SU-DHL-6 (cell line): ENCODE results near the gene NOP53.
A peak's percentile ranks its signal among the peaks of the same experiment; 100 is the strongest.

Source experiments
- H2AFZ ChIP-seq: fragments of 200-600 bp; sonication (generic); 2 replicates; pipeline ENCODE4 v1.6.1; 2014; ENCODE audit warnings: low read depth, mild to moderate bottlenecking, moderate library complexity, mixed read lengths, antibody characterized with exemption, low read length; ENCODE audit not compliant: severe bottlenecking
- H3F3A ChIP-seq: fragments of 200-600 bp; shearing (Covaris generic); 2 replicates; pipeline ENCODE4 v1.6.0; 2016; ENCODE audit warnings: antibody characterized with exemption, mild to moderate bottlenecking; ENCODE audit not compliant: insufficient read depth
- H3K27ac ChIP-seq: fragments of 200-600 bp; sonication (generic); 2 replicates; pipeline ENCODE4 v1.5.1; 2016; ENCODE audit warnings: low read depth, mild to moderate bottlenecking, low read length, moderate library complexity, mixed read lengths
- H3K27me3 ChIP-seq: fragments of 200-600 bp; sonication (generic), shearing (Covaris generic); 2 replicates; pipeline ENCODE4 v1.6.0; 2014; ENCODE audit warnings: mild to moderate bottlenecking, low read length
- H3K36me3 ChIP-seq: fragments of 200-600 bp; sonication (generic); 2 replicates; pipeline ENCODE4 v1.6.1; 2014; ENCODE audit warnings: mild to moderate bottlenecking, low read length, mixed read lengths
- H3K4me2 ChIP-seq: fragments of 300-600, 200-600 bp; shearing (Covaris generic), sonication (generic); 2 replicates; pipeline ENCODE4 v1.6.0; 2014; ENCODE audit warnings: low read length, low read depth, mild to moderate bottlenecking; ENCODE audit not compliant: poor library complexity, severe bottlenecking
- H3K4me3 ChIP-seq: fragments of 200-600 bp; sonication (generic); 2 replicates; pipeline ENCODE4 v1.5.1; 2014; ENCODE audit warnings: antibody characterized with exemption, low read length, mild to moderate bottlenecking, mixed read lengths; ENCODE audit not compliant: insufficient read depth, poor library complexity, severe bottlenecking
- H3K79me2 ChIP-seq: fragments of 200-600 bp; sonication (generic); 2 replicates; pipeline ENCODE4 v1.6.1; 2014; ENCODE audit warnings: mild to moderate bottlenecking, low read length, moderate library complexity; ENCODE audit not compliant: insufficient read depth
- H3K9ac ChIP-seq: fragments of 200-600 bp; sonication (generic); 2 replicates; pipeline ENCODE4 v1.7.0; 2014; ENCODE audit warnings: mild to moderate bottlenecking, low read length
- H3K9me2 ChIP-seq: fragments of 200-600 bp; sonication (generic); replicated peaks from 2 replicates; pipeline ENCODE4 v1.6.1; 2014; ENCODE audit warnings: low read length; ENCODE audit not compliant: insufficient read depth
- H3K9me3 ChIP-seq: fragments of 200-600 bp; sonication (generic); 2 replicates; pipeline ENCODE4 v1.6.1; 2014; ENCODE audit warnings: low read length, mixed read lengths; ENCODE audit not compliant: insufficient read depth
- H4K20me1 ChIP-seq: fragments of 200-600 bp; sonication (generic); 2 replicates; pipeline ENCODE4 v1.6.1; 2014; ENCODE audit warnings: low read depth, mild to moderate bottlenecking, antibody characterized with exemption, low read length, moderate library complexity, mixed read lengths
- EZH2phosphoT487 ChIP-seq: fragments of 200-600 bp; sonication (generic), shearing (Covaris generic); conservative IDR thresholded peaks from 2 replicates; pipeline ENCODE4 v1.6.1; 2018; ENCODE audit warnings: mild to moderate bottlenecking, antibody characterized with exemption, low read length, moderate library complexity, mixed read lengths
- TF ChIP-seq, protein P1 (sequence below): fragments of 200-600 bp; sonication (generic); IDR thresholded peaks from one replicate; pipeline ENCODE4 v1.5.1; 2017; ENCODE audit warnings: antibody characterized with exemption, mild to moderate bottlenecking, low read length, moderate library complexity; ENCODE audit not compliant: insufficient read depth, poor library complexity, severe bottlenecking

Gene NOP53

DNA sequence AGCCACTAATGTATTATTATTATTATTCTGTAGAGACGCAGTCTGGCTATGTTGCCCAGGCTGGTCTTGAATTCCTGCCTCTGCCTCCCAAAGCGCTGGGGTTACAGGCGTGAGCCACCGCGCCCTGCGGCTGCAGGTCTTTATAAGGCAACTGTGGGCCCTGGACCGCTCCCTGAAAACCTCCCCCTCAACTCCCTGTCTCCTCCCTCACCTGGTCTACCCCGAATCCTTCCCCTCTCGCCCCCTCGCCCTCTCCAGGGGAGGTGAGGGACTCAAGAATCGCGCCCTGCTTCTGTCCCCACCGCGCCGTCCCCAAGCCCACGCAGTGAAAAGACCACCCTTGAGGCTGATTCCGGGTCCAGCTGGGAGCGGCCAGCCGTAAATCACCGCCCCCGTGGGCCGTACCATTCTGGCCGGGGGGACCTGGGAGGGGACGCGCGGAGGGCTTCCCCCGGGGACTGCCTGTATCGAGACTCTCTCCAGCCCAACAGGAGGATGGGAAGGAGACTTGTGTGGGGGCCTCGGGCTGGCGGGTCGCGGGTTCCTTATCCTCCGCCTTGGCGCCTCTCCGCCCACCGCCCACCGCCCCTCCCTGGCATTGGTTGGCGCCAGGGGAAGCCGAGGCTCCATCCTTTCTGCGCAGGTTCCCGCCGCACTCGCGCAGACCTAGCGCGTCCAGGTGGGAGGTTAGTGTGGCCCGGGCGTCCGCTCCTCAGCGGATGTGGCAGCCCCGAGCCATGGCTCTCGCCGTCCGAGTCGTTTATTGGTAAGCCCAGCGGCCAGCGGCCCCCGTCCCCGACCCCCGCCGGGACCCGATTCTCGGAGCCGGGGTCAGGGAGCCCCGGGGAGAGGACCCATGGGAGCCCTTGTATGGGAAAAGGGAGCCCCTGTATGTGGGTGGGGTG lies 33.0 kb downstream of the NOP53 start, which contains the start of gene SELENOW:
SELENOW (plus strand) TSS at position 655 of the 905 bp plus-strand sequence; CDS start at position 738, 83 bp downstream.
- Histone ChIP-seq H3K36me3 (no peaks in the 10 kb centered on the region), H4K20me1 (no peaks in the 10 kb centered on the region), H3K9me2 (no peaks in the 10 kb centered on the region), H3F3A (no peaks in the 10 kb centered on the region), H3K27ac (peak within 1 kb of the TSS; percentile 54; the same call in 1 of the 2 replicates), H3K9me3 (no peaks in the 10 kb centered on the region), H3K4me2 (peak within 1 kb of the TSS; percentile 76), H2AFZ (peak within 1 kb of the TSS; percentile 93), H3K79me2 (no peaks in the 10 kb centered on the region), H3K4me3 (peak within 1 kb of the TSS; percentile 64), H3K9ac (peak within 1 kb of the TSS; percentile 69), H3K27me3 (no peaks in the 10 kb centered on the region)
- TF ChIP-seq, protein P1, sequence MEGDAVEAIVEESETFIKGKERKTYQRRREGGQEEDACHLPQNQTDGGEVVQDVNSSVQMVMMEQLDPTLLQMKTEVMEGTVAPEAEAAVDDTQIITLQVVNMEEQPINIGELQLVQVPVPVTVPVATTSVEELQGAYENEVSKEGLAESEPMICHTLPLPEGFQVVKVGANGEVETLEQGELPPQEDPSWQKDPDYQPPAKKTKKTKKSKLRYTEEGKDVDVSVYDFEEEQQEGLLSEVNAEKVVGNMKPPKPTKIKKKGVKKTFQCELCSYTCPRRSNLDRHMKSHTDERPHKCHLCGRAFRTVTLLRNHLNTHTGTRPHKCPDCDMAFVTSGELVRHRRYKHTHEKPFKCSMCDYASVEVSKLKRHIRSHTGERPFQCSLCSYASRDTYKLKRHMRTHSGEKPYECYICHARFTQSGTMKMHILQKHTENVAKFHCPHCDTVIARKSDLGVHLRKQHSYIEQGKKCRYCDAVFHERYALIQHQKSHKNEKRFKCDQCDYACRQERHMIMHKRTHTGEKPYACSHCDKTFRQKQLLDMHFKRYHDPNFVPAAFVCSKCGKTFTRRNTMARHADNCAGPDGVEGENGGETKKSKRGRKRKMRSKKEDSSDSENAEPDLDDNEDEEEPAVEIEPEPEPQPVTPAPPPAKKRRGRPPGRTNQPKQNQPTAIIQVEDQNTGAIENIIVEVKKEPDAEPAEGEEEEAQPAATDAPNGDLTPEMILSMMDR: no peak
- no peak for TF ChIP-seq EZH2phosphoT487

DNA sequence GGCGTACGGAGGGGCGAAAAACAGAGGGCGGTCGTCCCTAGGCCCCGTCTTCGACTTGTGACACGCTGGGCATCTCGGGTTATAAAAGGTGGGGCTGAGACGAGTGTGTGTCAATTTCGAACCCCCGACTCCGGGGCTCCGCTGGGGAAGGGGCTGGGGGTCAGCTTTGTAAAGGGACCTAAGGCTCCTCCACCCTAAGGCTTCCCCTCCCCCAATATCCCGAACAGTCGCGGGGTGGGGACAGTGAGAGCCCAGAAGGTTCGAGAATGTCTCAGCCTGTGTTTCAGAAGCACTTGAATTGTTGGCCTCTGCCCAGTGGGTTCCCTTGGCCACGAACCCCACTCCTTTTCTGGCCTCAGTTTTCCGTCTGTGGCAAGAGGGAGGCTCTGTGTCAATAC lies 33.6 kb downstream of the NOP53 start:
- Histone ChIP-seq H3F3A (no peaks in the 10 kb centered on the region), H3K9me3 (no peaks in the 10 kb centered on the region), H3K36me3 (no peaks in the 10 kb centered on the region), H4K20me1 (no peaks in the 10 kb centered on the region), H3K9me2 (no peaks in the 10 kb centered on the region), H3K27me3 (no peaks in the 10 kb centered on the region), H3K79me2 (no peaks in the 10 kb centered on the region), H3K27ac (no peak overlapping the region), H2AFZ (peak overlapping the region; percentile 93), H3K4me2 (peak overlapping the region; percentile 76), H3K4me3 (peak overlapping the region; percentile 64), H3K9ac (peak overlapping the region; percentile 69)
- TF ChIP-seq, protein P1: no peak
- no peak for TF ChIP-seq EZH2phosphoT487

DNA sequence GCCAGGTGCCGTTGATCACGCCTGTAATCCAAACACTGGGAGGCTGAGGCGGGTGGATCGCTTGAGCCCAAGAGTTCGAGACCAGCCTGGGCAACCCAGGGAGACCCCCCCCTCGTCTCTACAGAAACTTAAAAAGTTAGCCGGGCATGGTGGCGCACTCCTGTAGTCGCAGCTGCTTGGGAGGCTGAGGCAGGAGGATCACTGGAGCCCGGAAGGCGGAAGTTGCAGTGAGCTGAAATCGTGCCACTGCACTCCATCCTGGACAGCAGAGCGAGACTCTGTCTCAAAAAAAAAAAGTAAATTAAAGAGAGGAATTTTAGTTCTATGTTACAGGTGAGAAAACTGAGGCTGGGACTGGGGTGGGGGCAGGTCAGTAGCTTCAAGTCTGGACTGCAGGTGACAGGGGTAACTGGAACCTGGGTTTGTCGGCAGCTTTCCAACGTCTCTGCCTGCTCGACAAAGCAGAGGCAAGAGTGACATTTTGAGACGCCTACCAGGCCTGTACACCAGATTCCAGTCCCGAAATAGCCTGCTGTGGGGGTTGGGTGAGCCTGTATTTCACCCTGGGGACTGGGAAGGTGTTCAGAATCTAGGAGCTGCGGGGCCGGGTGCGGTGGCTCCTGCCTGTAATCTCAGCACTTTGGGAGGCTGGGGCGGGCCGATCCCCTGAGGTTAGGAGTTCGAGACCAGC lies 34.3 kb downstream of the NOP53 start:
- TF ChIP-seq, protein P1: no peak
- TF ChIP-seq EZH2phosphoT487: no peak
- no peaks in the 10 kb centered on the region for H3K36me3 ChIP-seq
- H3K4me3 ChIP-seq: no peak overlapping the region
- H3K79me2 ChIP-seq: no peaks in the 10 kb centered on the region
- no peaks in the 10 kb centered on the region for H3K9me2 ChIP-seq
- peak overlapping the region; percentile 76 for H3K4me2 ChIP-seq
- no peaks in the 10 kb centered on the region for H3K9me3 ChIP-seq
- no peaks in the 10 kb centered on the region for H3K27me3 ChIP-seq
- H4K20me1 ChIP-seq: no peaks in the 10 kb centered on the region
- H3K9ac ChIP-seq: no peak overlapping the region
- H2AFZ ChIP-seq: no peak overlapping the region
- H3K27ac ChIP-seq: no peak overlapping the region
- H3F3A ChIP-seq: no peaks in the 10 kb centered on the region
